ENCODE data around the gene ADCY9. TPM values are rescaled to one million over a fixed set of nuclear protein-coding genes. Genes with fewer than 3 reads are reported as not detected.

The ADCY9 gene
- total and polyA plus RNA-seq, 8 donors = 6.6 to 20.9 (median 18.0) TPM

- no peak for TF ChIP-seq CTCF (IDR thresholded peaks at IDR 0.05)
- intact Hi-C loops (cut with DNase I) = no loop called here
- peaks cover 3 to 7% (median 7%) of the 10 kb centered on the region in 3 donors for H3K4me1 ChIP-seq
- H3K36me3 ChIP-seq = no peaks in the 10 kb centered on the region
- no peak overlapping the region for H3K27ac ChIP-seq
- H3K9me3 ChIP-seq = no peaks in the 10 kb centered on the region
- ATAC-seq (no peak), DNase-seq (no peak), FAIRE-seq (no peak)
- WGBS, 2 donors = 86% methylated on average over 12 of the region's 12 CpGs
- H3K4me3 ChIP-seq = no peak overlapping the region
- no peaks in the 10 kb centered on the region for H3K27me3 ChIP-seq
Measured at GRCh38 chr16:4085405-4085970, 30.8 kb downstream of the ADCY9 start.

- Histone ChIP-seq H3K9me3 (no peaks in the 10 kb centered on the region), H3K4me3 (no peak overlapping the region), H3K27me3 (no peaks in the 10 kb centered on the region), H3K36me3 (no peaks in the 10 kb centered on the region), H3K27ac (no peak overlapping the region), H3K4me1 (no peaks in the 10 kb centered on the region)
- intact Hi-C loops (cut with DNase I) = no loop called here
- ATAC-seq (no peak), DNase-seq (no peak), FAIRE-seq (no peak)
- no peak for TF ChIP-seq CTCF (IDR thresholded peaks at IDR 0.05)
- 94 to 96% methylated on average over 5 of the region's 5 CpGs for WGBS, 2 donors
Measured at GRCh38 chr16:4083347-4083870, 32.8 kb downstream of the ADCY9 start.

GRCh38 chr16:4082474-4083044 lies 33.7 kb downstream of the ADCY9 start:
- 92 to 93% methylated on average over 15 of the region's 15 CpGs for WGBS, 2 donors
- ATAC-seq (no peak), FAIRE-seq (no peak), DNase-seq (no peak)
- Histone ChIP-seq H3K27me3 (no peaks in the 10 kb centered on the region), H3K4me1 (no peaks in the 10 kb centered on the region), H3K27ac (no peak overlapping the region), H3K9me3 (no peaks in the 10 kb centered on the region), H3K4me3 (no peak overlapping the region), H3K36me3 (no peaks in the 10 kb centered on the region)
- intact Hi-C loops (cut with DNase I) = no loop called here
- TF ChIP-seq CTCF (IDR thresholded peaks at IDR 0.05) = no peak

DNA sequence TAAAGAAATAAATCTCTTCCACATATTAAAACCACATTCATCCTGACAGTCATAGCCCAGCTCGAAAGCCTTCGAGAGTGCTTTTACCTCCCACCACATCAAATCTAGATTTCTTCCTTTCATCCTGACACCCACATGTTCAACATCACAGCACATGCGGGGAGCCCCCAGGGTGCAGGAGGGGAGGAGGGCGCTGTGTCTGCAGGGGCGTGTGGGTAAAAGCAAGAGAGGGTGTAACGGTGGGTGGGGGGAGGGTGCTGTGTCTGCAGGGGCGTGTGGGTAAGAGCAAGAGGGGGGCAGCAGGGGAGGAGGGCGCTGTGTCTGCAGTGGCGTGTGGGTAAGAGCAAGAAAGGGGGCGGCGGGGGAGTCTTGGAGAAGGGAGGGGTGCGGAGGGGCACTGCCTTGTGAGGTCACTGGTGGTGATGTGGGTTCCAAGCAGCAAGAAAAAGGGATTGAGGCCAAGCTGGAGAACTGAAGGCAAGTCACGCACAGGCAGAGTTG lies 34.7 kb downstream of the ADCY9 start:
- ATAC-seq = no peak
- intact Hi-C loops (cut with DNase I) = no loop called here
- no peak overlapping the region for H3K27ac ChIP-seq
- 84 to 88% methylated on average over 13 of the region's 13 CpGs for WGBS, 2 donors
- no peak for FAIRE-seq
- no peak for TF ChIP-seq CTCF (IDR thresholded peaks at IDR 0.05)
- no peaks in the 10 kb centered on the region for H3K27me3 ChIP-seq
- no peaks in the 10 kb centered on the region for H3K36me3 ChIP-seq
- H3K9me3 ChIP-seq = no peaks in the 10 kb centered on the region
- H3K4me1 ChIP-seq = no peaks in the 10 kb centered on the region
- H3K4me3 ChIP-seq = no peak overlapping the region
- DNase-seq = no peak

- no peak for DNase-seq
- Histone ChIP-seq H3K4me3 (no peak overlapping the region), H3K27me3 (no peaks in the 10 kb centered on the region), H3K36me3 (no peaks in the 10 kb centered on the region), H3K27ac (no peak overlapping the region), H3K9me3 (no peaks in the 10 kb centered on the region), H3K4me1 (no peaks in the 10 kb centered on the region)
- WGBS, 2 donors = 84 to 86% methylated on average over 10 of the region's 10 CpGs
- intact Hi-C loops (cut with DNase I) = no loop called here
- peak in 2 of 4 donors; percentile 19 to 47 for ATAC-seq
- no peak for FAIRE-seq
- TF ChIP-seq CTCF (IDR thresholded peaks at IDR 0.05) = no peak
Measured at GRCh38 chr16:4081047-4081446, 35.2 kb downstream of the ADCY9 start.
